DND-41 (cell line): Measurements from ENCODE around the gene ZNF367.

Experiments
- CTCF ChIP-seq: IDR thresholded peaks from 2 replicates; pipeline ENCODE4 v1.5.1; 2012; ENCODE audit warnings: borderline replicate concordance, low read length, moderate library complexity, mild to moderate bottlenecking; ENCODE audit not compliant: poor library complexity, severe bottlenecking; ENCODE audit errors: extremely low read depth
- EZH2 ChIP-seq: IDR thresholded peaks from 3 replicates; pipeline ENCODE4 v1.6.1; 2012; ENCODE audit warnings: borderline replicate concordance, low read depth, mild to moderate bottlenecking, moderate library complexity, low read length, inconsistent platforms; ENCODE audit not compliant: severe bottlenecking

DNA sequence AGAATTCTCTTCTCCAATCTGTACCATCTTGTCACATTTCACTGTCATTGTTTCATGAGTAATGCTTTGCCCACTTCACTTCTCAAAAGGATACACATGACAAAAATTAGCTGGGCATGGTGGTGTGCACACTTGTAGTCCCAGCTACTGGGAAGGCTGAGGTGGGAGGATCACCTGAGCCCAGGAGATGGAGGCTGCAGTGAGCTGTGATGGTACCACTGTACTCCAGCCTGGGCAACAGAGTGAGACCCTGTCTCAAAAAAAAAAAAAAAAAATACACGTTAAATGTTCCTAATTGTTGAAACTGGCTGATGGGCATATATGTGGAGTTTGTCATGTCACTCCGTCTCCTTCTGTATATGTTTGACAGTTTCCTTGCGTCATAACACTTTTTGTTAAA lies 79.9 kb downstream of the ZNF367 start:
- TF ChIP-seq CTCF = no peak
- no peak for TF ChIP-seq EZH2
